ENCODE results near the gene FBLN2.
"Not testable (repeated sequence)": the region's sequence is repeated elsewhere in the genome, so short reads cannot be mapped to it uniquely, and the experiment has no call there.

FBLN2 gene

DNA sequence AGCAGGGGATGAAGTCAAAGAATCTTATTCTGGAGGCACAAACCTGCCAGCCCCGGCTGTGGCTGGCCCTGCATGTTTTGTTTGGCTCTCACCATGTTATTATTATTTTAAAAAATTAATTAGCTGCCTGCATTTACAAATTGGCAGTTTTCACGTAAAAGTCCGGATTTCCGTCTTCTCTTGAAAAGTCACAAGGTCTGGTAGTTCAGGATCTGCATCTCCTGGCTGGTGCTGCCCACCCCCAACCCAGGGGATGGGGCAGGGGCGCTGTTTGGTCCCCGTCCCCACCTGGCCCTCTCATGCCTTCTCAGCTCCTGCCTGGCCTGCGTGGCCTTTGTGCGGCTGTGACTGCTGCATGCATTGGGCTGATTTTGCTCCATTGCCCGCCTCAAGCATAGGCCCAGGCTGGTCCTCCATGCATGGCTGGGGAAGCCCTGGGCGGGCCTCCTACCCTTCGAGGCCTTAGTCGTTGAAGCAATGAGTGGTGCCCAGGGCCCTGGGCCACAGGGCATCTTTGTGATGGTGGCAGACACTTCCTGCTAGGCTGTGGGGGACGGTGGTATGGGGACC is 2.0 kb downstream of the FBLN2 start:
- DNase-seq: no peak

DNA sequence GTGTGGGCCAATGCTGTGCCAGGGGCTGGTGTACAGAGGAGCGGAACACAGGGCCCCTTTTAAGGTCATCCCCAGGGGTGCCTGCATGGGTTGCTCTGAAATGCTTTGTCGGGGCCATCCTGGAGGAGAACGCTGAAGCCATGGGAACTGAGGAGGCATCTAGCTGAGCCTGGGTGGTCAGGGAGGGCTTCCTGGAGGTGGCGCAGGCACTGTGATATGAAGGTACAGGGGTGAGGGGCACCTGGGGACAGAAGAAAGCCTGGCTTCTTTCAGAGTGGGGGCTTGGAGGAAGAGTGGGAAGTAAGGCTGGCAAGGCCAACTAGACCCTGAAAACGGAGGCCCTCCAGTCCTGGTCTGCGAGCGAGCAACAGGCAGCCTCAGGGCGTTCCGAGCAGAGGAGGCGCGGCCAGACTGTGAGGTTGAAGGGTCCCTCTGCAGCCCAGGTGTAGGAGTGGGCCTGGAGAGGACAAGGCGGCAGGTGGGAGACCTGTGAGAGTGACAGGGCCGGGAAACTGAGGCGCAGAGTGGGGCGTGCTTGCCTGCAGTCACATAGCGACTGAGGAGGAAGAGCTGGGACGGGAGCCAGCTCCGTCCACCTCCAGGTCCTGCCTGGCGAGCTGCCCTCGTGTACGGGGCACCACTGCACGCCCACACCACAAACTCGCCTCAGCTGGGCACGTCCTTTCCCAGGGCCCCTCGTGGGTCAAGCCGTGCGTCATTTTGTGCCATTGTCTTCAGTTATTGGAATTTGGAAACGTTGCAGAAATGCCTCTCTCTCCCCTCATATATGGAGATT is 4.1 kb downstream of the FBLN2 start:
- no peak for DNase-seq

DNA sequence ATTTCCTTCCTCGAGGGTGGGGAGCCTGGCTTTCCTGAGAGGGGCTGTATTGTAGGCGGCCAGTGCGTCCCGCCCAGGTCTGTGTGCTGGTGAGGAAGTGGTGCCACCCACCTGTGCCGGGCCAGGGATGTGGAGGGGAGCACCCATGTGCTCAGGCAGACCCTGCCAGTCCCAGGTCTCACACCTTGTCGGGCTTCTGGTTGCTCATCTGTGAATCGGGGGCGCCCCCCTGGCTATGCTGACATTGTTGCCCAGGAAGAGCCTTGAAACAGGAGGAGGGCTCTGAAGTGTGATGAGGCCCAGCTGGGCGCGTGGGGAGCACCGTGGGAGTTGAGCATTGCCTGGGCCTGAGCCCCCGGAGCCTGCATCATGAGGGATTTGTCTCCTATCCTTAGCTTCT is 4.8 kb downstream of the FBLN2 start:
- no peak for DNase-seq

- no peak for DNase-seq
Measured at GRCh38 chr3:13555753-13556152, 6.8 kb downstream of the FBLN2 start.

- DNase-seq: no peak
Measured at GRCh38 chr3:13556207-13556606, 7.3 kb downstream of the FBLN2 start.

DNA sequence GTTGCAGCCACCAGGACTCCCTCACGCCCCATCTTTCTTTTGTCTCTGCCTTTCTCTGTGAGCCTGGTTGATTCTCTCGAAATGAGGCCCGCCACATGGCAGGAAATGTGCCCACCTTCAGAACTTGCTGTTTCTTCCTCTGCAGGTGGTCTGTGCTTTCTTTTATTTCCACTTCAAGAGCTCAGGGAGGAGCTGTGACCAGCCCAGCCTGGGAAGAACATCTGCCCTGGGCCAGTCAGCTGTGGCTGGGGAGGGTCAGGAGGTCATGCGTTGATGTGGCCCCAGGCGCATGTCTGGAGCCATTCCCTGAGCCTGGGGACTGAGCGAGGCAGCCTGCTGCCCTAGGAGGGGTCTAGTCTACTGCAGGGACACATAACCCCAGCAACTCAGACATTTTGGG is 8.0 kb downstream of the FBLN2 start:
- no peak for DNase-seq

- no peak for DNase-seq
Measured at GRCh38 chr3:13557417-13557816, 8.5 kb downstream of the FBLN2 start.

- no peak for DNase-seq
Measured at GRCh38 chr3:13557926-13558325, 9.0 kb downstream of the FBLN2 start.

DNA sequence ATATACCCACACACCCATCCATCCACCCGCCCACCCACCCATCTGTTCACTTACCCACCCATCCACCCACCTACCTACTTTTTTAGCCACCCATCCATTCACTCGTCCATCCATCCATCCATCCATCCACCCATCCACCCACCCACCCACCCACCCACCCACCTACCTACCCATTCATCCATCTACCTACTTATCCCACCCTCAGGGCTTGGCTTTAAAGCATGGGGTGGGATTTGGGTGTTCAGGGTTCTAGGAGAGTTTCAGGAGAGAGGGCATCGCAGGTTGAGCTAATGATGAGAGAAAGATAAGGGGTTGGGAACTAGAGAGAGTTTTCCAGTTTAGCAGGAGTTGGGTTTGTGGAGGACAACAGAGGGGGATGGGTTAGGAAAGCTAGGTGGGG is 9.7 kb downstream of the FBLN2 start:
- DNase-seq: no peak

DNA sequence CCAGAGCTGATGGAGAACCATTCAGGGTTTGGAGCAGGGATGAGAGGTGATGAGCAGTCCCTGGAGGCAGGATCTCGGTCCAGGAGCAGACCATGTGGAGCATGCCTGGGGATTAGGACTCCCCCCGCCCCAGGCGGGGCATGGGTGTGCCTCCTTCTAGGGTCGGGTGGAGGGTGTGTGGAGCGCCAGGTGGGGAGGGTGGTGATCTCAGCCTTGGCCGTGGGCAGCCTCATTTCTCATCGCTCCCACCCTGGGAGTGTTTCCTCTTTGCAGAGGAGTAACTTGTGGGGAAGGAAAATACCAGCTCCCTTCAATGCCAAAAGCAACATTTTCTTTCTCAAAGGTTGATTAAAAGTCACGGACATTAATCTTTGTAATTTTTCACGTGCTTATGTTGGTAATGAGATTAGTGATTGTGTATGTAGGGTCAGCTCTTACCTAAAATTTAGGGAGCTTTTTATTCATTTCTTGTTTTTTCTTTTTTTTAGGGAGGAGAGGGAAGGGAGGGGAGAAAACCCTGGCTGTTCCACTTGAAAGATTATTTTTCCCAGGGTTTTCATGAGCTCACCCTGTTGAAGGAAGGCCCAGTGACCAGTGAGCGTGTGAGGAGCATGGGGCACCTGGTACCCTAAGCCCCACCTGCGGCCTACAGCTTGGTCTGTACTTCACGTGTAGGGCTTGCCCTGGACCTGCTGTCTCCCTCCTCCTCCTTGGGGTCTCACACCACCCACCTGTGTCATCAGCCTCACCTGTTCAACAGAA is 11.0 kb downstream of the FBLN2 start:
- no peak for DNase-seq

DNA sequence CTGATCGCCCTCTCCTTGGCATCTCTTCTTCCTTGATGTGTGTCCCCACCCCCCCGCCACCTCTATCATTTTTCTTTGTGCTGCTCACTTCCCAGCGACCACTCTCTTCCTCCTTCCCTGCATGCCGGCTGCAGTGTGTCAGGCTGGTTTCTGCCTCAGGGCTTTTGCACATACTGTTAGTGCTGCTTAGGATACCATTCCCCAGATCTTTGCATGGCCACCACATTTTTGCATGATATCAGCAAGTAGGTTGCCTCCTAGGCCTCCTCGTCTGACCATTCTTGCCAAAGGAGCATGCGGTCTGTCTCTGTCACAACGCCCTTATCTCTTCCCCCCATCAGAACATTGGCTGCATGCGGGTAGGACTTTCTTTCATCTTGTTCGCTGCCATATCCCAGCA is 12.5 kb downstream of the FBLN2 start:
- no peak for DNase-seq

DNA sequence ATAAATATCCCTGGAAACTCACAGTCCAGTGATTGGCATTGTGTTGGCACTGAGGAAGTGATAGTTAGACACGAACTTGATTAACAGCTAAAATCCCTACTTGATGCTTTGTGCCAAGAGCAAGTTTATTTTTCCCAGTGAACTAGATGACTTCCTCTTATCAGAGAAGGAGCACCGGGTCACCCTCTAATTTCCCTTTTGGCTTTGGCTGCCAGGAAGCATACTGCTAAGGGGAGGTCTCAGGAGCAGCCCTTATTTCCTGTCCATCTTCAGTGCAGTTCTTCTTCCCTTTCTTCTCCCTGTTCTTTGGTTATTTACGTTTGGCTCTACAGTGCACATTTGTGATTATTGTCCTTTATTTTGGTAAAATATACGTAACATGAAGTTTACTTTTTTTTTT is 13.0 kb downstream of the FBLN2 start:
- no peak for DNase-seq

GRCh38 chr3:13562421-13562820 is 13.5 kb downstream of the FBLN2 start:
- DNase-seq: not testable (repeated sequence)

DNA sequence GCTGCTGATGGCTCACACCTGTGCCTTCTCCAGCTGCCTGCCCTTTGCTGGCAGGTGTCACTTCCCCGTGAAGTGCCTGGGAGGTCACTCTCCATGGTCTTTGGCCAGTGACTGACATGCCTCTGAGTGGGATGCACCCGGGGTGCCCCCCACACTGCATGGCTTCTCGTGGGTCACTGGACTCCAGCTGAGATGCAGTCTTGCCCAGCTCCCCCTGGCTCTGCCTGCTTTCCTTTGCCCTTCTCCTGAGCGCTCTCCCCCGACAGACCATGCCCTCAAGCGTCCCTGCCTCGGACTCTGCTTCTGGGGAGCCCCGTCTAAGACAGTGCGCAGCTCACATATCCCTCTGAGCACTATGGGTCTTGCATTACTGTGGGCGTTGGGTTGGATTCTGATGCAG is 14.4 kb downstream of the FBLN2 start:
- DNase-seq: no peak

DNA sequence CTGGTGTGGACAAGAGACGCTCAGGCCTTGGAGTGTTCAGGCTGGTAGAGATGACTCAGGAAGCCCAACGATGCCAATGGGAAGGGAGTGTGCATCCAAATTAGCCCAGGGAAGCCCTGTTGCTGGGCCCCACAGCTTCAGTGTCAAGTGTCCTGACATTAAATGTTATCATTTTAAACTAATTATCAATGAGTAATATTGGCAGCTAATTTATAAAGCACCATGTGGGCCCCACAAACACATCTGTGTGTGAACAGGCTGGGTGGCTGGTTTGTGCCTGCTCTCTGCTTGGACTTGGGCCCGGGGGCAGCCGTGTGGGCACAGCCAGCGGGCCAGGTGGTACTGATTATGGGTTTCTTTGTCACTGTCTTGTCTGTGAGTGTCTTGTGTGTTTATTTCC is 15.0 kb downstream of the FBLN2 start:
- no peak for DNase-seq

- no peak for DNase-seq
Measured at GRCh38 chr3:13564751-13565560, 16.0 kb downstream of the FBLN2 start.

- no peak for DNase-seq
Measured at GRCh38 chr3:13565581-13566452, 16.9 kb downstream of the FBLN2 start.

DNA sequence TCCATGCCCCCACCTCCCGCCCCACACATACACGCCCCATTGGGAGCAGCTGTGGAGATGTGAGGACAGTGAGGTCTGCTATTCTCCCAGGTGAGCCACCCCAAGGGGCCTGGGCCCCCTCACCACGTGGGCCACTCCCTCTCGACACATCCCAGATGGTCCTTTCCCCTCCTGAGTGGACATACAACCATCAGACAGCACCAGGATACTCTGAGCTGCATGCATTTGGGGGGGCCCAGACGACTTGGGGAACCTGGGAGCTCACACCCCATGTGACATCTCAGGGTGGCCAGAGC is 17.5 kb downstream of the FBLN2 start:
- no peak for DNase-seq

DNA sequence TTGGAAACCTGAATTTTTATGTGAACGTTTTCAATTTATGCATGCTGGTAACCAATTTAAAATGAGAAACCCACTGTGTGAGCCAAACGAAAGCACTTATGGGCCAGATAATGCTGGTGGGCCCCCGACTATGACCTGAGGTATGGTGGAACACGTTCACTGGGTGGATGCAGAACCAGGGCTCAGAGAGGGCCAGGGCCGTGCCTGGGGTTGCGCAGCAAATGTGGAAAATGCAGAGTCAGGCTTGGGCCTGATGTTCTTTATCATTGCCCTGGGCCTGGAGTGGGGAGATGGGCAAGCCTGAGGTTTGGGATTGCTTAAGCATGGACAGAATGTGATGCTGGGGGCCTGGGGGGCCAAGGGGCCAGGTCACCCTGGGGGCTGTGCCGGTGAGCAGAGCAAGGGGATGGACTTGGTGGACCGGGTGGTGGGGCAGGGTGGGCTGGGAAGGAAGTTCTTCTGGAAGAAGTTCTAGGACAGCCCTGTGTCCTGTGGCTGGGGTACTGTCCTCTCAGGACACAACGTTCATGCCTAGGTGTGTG is 17.9 kb downstream of the FBLN2 start:
- no peak for DNase-seq

- no peak for DNase-seq
Measured at GRCh38 chr3:13567684-13568514, 19.0 kb downstream of the FBLN2 start.

GRCh38 chr3:13568515-13569028 is 19.6 kb downstream of the FBLN2 start:
- DNase-seq: no peak
